Measurements from ENCODE around the gene PLPPR3. TPM values are rescaled to one million over a fixed set of nuclear protein-coding genes. Genes with fewer than 3 reads are reported as not detected.

PLPPR3 gene
- total and polyA plus RNA-seq, 2 donors, result 0.16 to 0.19 TPM

Other genes with a start within 250 kb of the PLPPR3 start
- 141 TPM for gene BSG, start 249.4 kb downstream of the PLPPR3 start, total RNA-seq
- gene BSG, start 249.4 kb downstream of the PLPPR3 start, polyA plus RNA-seq, result 155 TPM
- 0.05 TPM for gene HCN2, start 232.1 kb downstream of the PLPPR3 start, total RNA-seq
- gene HCN2, start 232.1 kb downstream of the PLPPR3 start, polyA plus RNA-seq, result 0.46 TPM
- gene POLRMT, start 188.4 kb downstream of the PLPPR3 start, total RNA-seq, result 37.0 TPM
- gene POLRMT, start 188.4 kb downstream of the PLPPR3 start, polyA plus RNA-seq, result 130 TPM
- gene FGF22, start 182.1 kb downstream of the PLPPR3 start, total RNA-seq, result not detected
- 0.25 TPM for gene FGF22, start 182.1 kb downstream of the PLPPR3 start, polyA plus RNA-seq
- gene RNF126, start 158.7 kb downstream of the PLPPR3 start, total RNA-seq, result 16.1 TPM
- gene RNF126, start 158.7 kb downstream of the PLPPR3 start, polyA plus RNA-seq, result 38.2 TPM
- 3.1 TPM for gene FSTL3, start 145.6 kb downstream of the PLPPR3 start, total RNA-seq
- gene FSTL3, start 145.6 kb downstream of the PLPPR3 start, polyA plus RNA-seq, result 12.5 TPM
- 8.5 TPM for gene PRSS57, start 126.5 kb downstream of the PLPPR3 start, total RNA-seq
- 1.1 TPM for gene PRSS57, start 126.5 kb downstream of the PLPPR3 start, polyA plus RNA-seq
- gene PALM, start 113.0 kb downstream of the PLPPR3 start, total RNA-seq, result 2.2 TPM
- gene PALM, start 113.0 kb downstream of the PLPPR3 start, polyA plus RNA-seq, result 11.7 TPM
- 0.57 TPM for gene MISP, start 70.8 kb downstream of the PLPPR3 start, total RNA-seq
- gene MISP, start 70.8 kb downstream of the PLPPR3 start, polyA plus RNA-seq, result 2.4 TPM
- gene PTBP1, start 24.5 kb downstream of the PLPPR3 start, total RNA-seq, result 75.1 TPM
- 129 TPM for gene PTBP1, start 24.5 kb downstream of the PLPPR3 start, polyA plus RNA-seq
- 6.1 TPM for gene AZU1, start 5.9 kb upstream of the PLPPR3 start, total RNA-seq
- 5.7 TPM for gene AZU1, start 5.9 kb upstream of the PLPPR3 start, polyA plus RNA-seq
- 25.2 TPM for gene PRTN3, start 19.0 kb upstream of the PLPPR3 start, total RNA-seq
- gene PRTN3, start 19.0 kb upstream of the PLPPR3 start, polyA plus RNA-seq, result 15.4 TPM
- gene ELANE, start 30.3 kb upstream of the PLPPR3 start, total RNA-seq, result 7.7 TPM
- gene ELANE, start 30.3 kb upstream of the PLPPR3 start, polyA plus RNA-seq, result 11.2 TPM
- 6.3 TPM for gene CFD, start 37.7 kb upstream of the PLPPR3 start, total RNA-seq
- gene CFD, start 37.7 kb upstream of the PLPPR3 start, polyA plus RNA-seq, result 40.0 TPM
- 8.9 TPM for gene MED16, start 71.2 kb upstream of the PLPPR3 start, total RNA-seq
- 64.4 TPM for gene MED16, start 71.2 kb upstream of the PLPPR3 start, polyA plus RNA-seq
- not detected for gene RNU6-9, start 71.5 kb upstream of the PLPPR3 start, total RNA-seq
- not detected for gene RNU6-9, start 71.5 kb upstream of the PLPPR3 start, polyA plus RNA-seq
- gene R3HDM4, start 91.3 kb upstream of the PLPPR3 start, total RNA-seq, result 25.7 TPM
- gene R3HDM4, start 91.3 kb upstream of the PLPPR3 start, polyA plus RNA-seq, result 102 TPM
- gene KISS1R, start 95.4 kb upstream of the PLPPR3 start, total RNA-seq, result 0.24 TPM
- gene KISS1R, start 95.4 kb upstream of the PLPPR3 start, polyA plus RNA-seq, result 0.14 TPM
- gene ARID3A, start 104.1 kb upstream of the PLPPR3 start, total RNA-seq, result 8.8 TPM
- 4.4 TPM for gene ARID3A, start 104.1 kb upstream of the PLPPR3 start, polyA plus RNA-seq
- 34.0 TPM for gene WDR18, start 162.4 kb upstream of the PLPPR3 start, total RNA-seq
- gene WDR18, start 162.4 kb upstream of the PLPPR3 start, polyA plus RNA-seq, result 56.0 TPM
- gene GRIN3B, start 178.5 kb upstream of the PLPPR3 start, total RNA-seq, result under 0.01 TPM
- gene GRIN3B, start 178.5 kb upstream of the PLPPR3 start, polyA plus RNA-seq, result 0.09 TPM
- 73.1 TPM for gene TMEM259, start 199.2 kb upstream of the PLPPR3 start, total RNA-seq
- gene TMEM259, start 199.2 kb upstream of the PLPPR3 start, polyA plus RNA-seq, result 359 TPM
- not detected for gene RNU6-2, start 199.6 kb upstream of the PLPPR3 start, total RNA-seq
- not detected for gene RNU6-2, start 199.6 kb upstream of the PLPPR3 start, polyA plus RNA-seq
- 55.9 TPM for gene CNN2, start 204.7 kb upstream of the PLPPR3 start, total RNA-seq
- 127 TPM for gene CNN2, start 204.7 kb upstream of the PLPPR3 start, polyA plus RNA-seq
- gene ABCA7, start 218.2 kb upstream of the PLPPR3 start, total RNA-seq, result 23.4 TPM
- 315 TPM for gene ABCA7, start 218.2 kb upstream of the PLPPR3 start, polyA plus RNA-seq
- gene ARHGAP45, start 245.2 kb upstream of the PLPPR3 start, total RNA-seq, result 118 TPM
- 295 TPM for gene ARHGAP45, start 245.2 kb upstream of the PLPPR3 start, polyA plus RNA-seq

Data from thymus (tissue), 2 donors.